Progenitor cell of endocrine pancreas (in vitro differentiated cells): Measurements from ENCODE around the gene ENOX2. TPM values are rescaled to one million over a fixed set of nuclear protein-coding genes. Genes with fewer than 3 reads are reported as not detected.

Experiments used
- DNase-seq: peaks from one replicate; pipeline ENCODE4 v3.0.0; 2021; ENCODE audit warnings: low spot score; ENCODE audit not compliant: unreplicated experiment
- H3K27ac Mint-ChIP-seq: 2 replicates; pipeline ENCODE4 v1.8.0; 2021; ENCODE audit warnings: mild to moderate bottlenecking, moderate library complexity, mixed read lengths
- H3K27me3 Mint-ChIP-seq: 2 replicates; pipeline ENCODE4 v1.8.0; 2021; ENCODE audit warnings: mixed read lengths
- H3K36me3 Mint-ChIP-seq: 2 replicates; pipeline ENCODE4 v1.8.0; 2022; ENCODE audit warnings: mixed read lengths; ENCODE audit not compliant: insufficient read depth
- H3K4me1 Mint-ChIP-seq: 2 replicates; pipeline ENCODE4 v1.8.0; 2021; ENCODE audit warnings: low read depth, mixed read lengths
- H3K4me3 Mint-ChIP-seq: 2 replicates; pipeline ENCODE4 v1.8.0; 2021; ENCODE audit warnings: low read depth, mild to moderate bottlenecking, moderate library complexity, mixed read lengths
- H3K9me3 Mint-ChIP-seq: 2 replicates; pipeline ENCODE4 v1.8.0; 2021; ENCODE audit warnings: low read depth, mixed read lengths
- total RNA-seq: library from RNA; stranded (reverse); gene quantifications from 2 replicates; pipeline ENCODE4 v1.2.1, GENCODE V29; 2021
- TF ChIP-seq, protein P1 (sequence below): fragments of 200-600 bp; sonication (generic); IDR thresholded peaks from one replicate; pipeline ENCODE4 v1.5.0; 2021; ENCODE audit warnings: antibody characterized with exemption, mild to moderate bottlenecking; ENCODE audit not compliant: unreplicated experiment

Gene ENOX2
- total RNA-seq, 1 donor from 2014 or later, result 19.8 TPM

DNA sequence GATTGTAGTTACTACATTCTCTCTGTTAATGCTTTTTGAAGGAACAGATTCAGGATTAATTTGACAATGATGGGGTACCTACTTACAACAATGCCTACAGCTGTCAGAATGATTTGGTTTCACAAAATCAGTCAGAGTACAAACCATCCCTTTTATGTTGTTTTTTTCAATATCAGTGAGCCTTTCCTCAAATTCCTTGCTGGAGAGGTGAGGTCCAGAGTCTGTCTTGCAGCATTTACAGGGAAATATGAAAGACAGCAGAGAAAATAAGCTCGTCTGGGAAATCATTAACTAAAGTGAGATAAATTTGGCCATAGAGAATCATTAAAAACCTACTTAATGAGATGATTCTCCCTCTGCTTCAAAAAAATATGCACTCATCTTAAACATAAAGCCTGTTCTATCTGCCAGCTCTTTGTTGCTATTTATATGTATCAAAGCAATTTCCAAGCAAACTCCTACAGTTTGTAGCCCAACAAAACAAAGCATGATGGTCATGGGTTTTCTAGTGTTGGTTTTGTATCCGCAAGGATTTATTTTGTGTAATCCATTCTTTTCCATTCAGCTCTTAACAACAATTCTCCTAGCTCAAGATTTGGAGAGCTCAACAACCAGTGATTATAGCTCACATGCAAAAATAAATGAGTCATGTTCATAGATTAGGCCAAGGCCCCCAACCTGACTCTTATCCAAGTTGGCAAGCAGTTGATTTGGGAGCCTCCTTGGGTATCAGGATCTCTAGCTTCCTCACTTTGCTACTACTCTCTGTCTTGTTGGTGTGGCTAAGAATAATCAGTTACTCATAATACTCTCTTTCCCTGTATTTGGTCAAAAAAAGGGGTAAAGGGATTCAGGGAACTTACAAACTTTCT is 222.6 kb downstream of the ENOX2 start:
- no peak overlapping the region for H3K4me3 Mint-ChIP-seq
- H3K4me1 Mint-ChIP-seq, result peaks cover 16% of the 10 kb centered on the region
- no peaks in the 10 kb centered on the region for H3K36me3 Mint-ChIP-seq
- TF ChIP-seq, protein P1, sequence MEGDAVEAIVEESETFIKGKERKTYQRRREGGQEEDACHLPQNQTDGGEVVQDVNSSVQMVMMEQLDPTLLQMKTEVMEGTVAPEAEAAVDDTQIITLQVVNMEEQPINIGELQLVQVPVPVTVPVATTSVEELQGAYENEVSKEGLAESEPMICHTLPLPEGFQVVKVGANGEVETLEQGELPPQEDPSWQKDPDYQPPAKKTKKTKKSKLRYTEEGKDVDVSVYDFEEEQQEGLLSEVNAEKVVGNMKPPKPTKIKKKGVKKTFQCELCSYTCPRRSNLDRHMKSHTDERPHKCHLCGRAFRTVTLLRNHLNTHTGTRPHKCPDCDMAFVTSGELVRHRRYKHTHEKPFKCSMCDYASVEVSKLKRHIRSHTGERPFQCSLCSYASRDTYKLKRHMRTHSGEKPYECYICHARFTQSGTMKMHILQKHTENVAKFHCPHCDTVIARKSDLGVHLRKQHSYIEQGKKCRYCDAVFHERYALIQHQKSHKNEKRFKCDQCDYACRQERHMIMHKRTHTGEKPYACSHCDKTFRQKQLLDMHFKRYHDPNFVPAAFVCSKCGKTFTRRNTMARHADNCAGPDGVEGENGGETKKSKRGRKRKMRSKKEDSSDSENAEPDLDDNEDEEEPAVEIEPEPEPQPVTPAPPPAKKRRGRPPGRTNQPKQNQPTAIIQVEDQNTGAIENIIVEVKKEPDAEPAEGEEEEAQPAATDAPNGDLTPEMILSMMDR, result no peak
- H3K27me3 Mint-ChIP-seq, result no peaks in the 10 kb centered on the region
- H3K27ac Mint-ChIP-seq, result no peak overlapping the region
- DNase-seq, result no peak
- H3K9me3 Mint-ChIP-seq, result peaks cover under 1% of the 10 kb centered on the region

DNA sequence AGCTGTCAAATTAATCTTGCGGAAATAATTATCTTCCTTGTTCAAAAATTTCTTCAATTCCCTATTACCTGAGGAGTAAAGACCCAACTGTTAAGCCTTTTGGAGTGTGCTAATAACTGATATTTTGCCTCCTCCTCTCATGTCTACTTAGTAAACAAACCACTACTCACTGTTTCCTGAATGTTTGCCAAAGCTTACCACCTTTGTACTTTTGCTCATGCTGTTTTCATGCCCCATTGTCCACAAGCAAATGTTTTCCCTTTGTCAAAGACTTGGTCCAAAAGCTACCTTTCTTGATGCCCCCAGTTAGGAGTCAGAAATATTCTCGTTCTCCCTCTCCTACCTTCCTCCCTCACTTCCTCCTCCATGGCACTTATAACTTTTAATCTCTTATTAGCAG is 226.1 kb downstream of the ENOX2 start:
- H3K9me3 Mint-ChIP-seq, result peaks cover 3% of the 10 kb centered on the region
- H3K27ac Mint-ChIP-seq, result peak overlapping the region; percentile 36

DNA sequence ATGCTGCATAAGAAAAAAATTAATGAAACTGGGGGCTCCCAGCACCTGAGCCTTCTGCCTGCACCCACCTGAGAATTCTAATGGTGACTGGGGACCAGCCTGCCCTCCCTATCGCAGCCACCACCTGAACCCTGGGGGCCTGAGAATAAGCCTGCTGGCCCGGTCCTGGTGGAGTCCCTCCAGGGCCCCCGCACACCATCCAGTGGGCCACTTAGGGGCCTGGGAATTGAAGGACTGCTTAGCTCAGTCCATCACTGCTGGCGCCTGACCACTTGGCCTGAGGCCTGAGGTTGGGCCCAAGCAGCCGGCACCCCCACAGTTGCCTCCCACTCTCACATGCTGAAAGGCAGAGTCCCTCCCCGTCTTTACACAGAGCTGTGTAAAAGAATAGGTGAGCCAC is 230.8 kb downstream of the ENOX2 start:
- Mint-ChIP-seq H3K36me3 (peaks cover 7% of the 10 kb centered on the region), H3K4me3 (no peak overlapping the region), H3K9me3 (peaks cover 3% of the 10 kb centered on the region), H3K27me3 (no peaks in the 10 kb centered on the region), H3K27ac (no peak overlapping the region), H3K4me1 (peaks cover 7% of the 10 kb centered on the region)
- TF ChIP-seq, protein P1, result no peak
- DNase-seq, result no peak

More for the DNA sequence above, 226.1 kb downstream of the ENOX2 start:
- no peaks in the 10 kb centered on the region for H3K27me3 Mint-ChIP-seq
- H3K4me1 Mint-ChIP-seq, result peaks cover 16% of the 10 kb centered on the region
- no peak overlapping the region for H3K4me3 Mint-ChIP-seq
- TF ChIP-seq, protein P1, result no peak
- H3K36me3 Mint-ChIP-seq, result peaks cover 4% of the 10 kb centered on the region
- DNase-seq, result no peak

DNA sequence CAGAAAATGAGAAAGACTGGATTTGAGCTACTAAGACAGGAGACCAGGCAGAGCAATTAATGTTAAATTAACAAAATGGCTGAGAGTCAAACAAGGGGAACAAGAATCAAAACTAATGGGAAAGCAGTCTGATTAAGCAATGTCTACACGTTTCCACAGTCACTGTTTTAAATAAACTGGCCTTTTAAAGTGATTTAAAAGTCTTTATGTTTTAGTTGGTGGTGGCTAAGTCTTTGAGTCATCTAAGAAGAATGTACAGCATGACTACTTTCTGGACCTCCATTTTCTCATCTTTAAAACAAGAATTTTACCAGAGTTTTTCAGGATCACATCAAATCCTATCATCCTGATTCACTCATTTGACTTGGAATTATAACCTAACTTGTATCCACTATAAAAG is 233.8 kb downstream of the ENOX2 start:
- no peak for DNase-seq
- peaks cover 6% of the 10 kb centered on the region for H3K36me3 Mint-ChIP-seq
- H3K27ac Mint-ChIP-seq, result no peak overlapping the region
- H3K4me1 Mint-ChIP-seq, result no peaks in the 10 kb centered on the region
- no peak overlapping the region for H3K4me3 Mint-ChIP-seq
- H3K9me3 Mint-ChIP-seq, result no peaks in the 10 kb centered on the region
- TF ChIP-seq, protein P1, result no peak
- H3K27me3 Mint-ChIP-seq, result no peaks in the 10 kb centered on the region

GRCh38 chrX:130665263-130665662 is 237.7 kb downstream of the ENOX2 start:
- Mint-ChIP-seq H3K4me3 (no peak overlapping the region), H3K27ac (no peak overlapping the region), H3K9me3 (no peaks in the 10 kb centered on the region), H3K36me3 (peaks cover 3% of the 10 kb centered on the region), H3K27me3 (no peaks in the 10 kb centered on the region), H3K4me1 (no peaks in the 10 kb centered on the region)
- TF ChIP-seq, protein P1, result no peak
- DNase-seq, result no peak
